GM18861 (cell line): ENCODE data around the gene NPFFR1.

Experiments
- ATAC-seq: cut with Tn5 transposase; IDR thresholded peaks from one replicate; pipeline ENCODE4 v1.9.1; 2021; ENCODE audit not compliant: unreplicated experiment

The NPFFR1 gene

DNA sequence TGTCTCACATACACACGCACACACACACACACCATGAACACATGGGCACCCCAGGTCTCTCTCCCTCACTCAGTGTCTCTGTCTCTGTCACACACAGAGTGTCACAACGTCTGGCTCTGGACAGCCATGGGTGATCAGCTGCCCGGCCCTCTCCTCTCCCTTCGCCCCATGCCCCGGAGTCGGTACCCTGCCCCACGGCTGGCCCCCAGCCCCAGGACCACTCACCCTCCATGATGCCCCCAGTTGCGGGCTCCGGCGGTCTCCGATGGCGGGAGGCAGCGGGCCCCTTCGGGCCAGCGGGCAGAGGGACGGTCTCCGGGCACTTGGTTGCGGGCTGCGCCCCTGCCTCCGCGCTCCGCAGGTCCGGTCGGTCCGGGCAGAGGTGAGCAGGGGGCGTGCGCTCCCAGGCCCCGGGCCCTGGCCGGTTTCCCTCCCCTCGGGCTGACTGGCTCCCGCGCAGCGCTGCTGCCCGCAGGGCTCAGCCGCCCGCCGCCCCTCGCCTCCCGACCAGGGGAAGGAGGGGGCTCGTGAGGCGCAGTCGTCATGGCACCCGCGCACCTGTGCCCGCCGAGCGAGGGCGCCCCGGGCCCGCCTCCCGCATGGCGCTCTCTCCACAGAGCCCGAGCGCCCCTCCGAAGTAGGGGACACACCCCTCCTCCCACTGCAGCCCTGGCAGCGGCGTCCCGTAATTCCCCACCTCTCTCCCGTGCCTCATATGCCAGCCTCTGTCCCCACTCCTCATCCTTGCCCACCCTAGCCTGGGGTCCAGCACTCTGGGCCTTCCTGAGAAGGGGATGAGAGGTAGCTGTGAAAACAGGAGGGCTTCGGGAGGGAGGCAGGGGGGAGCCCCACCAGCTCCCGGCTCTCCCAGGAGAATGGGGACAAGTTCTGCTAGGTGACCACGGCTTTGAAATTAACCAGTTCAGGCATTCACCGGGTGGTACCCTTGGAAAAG is at the start of gene NPFFR1:
TSS of gene NPFFR1 (minus strand) at position 560 of the 955 bp plus-strand sequence. CDS start at position 232, 328 bp downstream.
- no peak for ATAC-seq

GRCh38 chr10:70333268-70333667 is 49.5 kb upstream of the NPFFR1 start:
- ATAC-seq: no peak

DNA sequence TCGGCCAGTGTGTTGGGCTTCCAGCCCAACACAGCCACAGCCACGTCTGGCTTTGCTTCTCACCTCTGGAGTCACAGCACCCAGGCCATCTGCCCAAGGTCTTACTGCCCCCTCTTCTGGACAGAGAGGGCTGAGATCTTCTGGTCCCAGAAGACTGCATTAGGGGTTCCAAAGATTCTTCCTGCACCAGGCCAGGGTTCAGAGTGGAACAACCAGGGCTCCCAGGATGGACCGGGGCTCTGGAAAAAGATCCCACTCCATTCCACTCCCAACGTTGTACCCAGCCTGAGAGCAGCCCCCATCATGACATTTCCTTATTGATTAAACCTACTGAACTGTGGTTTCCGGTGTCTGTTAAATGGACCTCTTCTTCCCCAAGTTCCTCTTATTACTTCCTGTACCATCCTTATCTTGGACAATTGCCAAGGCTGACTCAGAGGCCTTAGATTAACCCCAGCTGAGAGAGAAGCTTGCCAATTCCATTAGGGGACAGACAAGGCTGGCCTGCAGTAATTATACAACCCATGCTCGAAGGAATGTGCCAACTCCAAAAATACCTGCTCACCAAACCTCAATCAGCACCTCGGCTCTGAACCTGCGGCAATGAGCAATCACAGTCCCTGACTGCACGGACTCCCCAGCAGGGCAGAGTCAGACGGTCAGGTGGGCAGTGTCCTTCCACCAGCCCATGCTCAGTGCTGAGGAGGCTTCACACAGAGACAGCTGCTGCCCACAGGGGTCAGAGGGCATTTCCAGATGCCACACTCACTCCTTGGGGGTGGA is 47.9 kb upstream of the NPFFR1 start:
- ATAC-seq: peak; percentile 89

DNA sequence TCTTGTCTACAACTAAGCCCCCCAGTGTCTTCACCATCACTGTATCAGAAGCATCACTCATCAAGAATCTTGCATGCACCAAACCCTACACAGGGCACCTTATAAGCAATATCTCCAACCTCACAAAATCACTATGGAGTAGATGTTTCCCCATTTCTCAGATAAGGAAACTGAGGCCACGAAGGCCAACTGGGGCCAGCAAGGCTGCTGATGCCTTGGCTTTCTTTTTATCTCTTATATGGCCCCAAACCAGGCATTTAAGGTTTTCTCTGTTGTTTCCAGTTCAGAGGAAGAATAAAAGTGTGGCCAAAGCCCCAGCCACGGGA is 47.3 kb upstream of the NPFFR1 start:
- no peak for ATAC-seq

GRCh38 chr10:70330671-70331070 is 46.9 kb upstream of the NPFFR1 start:
- no peak for ATAC-seq

DNA sequence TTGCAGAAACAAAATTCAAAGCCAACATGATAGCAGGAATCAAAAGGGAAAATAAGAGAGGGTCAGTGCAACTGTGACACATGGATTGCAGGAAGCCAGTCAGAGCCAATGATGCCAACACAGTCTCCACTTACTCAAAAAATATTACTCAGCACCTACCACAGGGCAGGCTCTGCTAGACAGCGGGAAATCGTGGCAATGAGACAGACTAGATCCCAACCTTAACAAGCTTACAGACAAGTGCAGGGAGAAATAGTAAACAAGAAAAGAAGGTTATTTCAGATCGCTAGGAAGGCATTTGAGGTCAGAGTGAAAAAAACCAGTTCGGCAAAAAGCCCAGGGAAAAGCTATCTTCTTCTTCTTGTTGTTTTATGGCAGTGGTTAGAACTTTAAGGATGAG is 45.2 kb upstream of the NPFFR1 start:
- no peak for ATAC-seq

- no peak for ATAC-seq
These were observed 44.2 kb upstream of the NPFFR1 start for GRCh38 chr10:70328018-70328417.

DNA sequence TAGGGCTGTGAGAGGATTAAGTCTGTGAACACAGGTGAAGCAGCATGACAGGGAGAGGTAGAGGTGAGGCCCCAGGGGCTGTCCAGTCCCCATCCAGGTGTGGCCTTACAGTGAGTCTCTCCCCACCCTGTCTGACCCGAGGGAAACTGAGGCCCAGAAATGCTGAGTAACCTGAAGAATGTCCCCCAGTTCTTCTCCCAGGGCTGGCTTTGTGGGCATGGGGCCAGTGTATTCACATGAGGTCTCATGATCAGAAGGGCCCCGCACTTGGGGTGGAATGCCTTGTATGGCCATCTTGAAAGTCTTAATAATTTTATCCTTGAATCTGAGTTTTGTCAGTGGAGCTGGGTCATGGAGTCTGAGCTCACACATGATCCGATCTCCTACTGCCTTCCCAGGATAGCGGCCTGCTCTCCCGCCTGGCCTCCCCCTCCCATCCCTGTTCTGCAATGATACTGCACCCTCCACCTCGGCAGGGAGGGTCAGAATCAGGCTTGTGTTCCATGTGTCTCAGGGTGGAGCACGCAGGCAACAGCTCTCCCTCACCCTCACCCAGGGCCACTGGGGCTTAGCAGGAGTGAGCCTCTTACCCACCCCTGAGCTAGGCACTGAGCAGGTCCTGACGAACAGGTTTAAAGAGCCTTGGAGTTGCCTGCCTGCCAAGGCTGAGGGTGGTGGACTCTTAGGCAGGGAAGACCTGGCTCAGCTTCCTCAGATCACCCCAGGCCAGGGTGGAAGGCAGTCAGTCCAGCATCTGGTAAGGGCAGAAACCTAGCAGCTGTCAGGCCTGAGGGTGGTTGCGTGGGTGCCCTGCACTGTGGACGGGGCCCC is 41.4 kb upstream of the NPFFR1 start:
- no peak for ATAC-seq

GRCh38 chr10:70324339-70324861 is 40.6 kb upstream of the NPFFR1 start:
- peak; percentile 54 for ATAC-seq

DNA sequence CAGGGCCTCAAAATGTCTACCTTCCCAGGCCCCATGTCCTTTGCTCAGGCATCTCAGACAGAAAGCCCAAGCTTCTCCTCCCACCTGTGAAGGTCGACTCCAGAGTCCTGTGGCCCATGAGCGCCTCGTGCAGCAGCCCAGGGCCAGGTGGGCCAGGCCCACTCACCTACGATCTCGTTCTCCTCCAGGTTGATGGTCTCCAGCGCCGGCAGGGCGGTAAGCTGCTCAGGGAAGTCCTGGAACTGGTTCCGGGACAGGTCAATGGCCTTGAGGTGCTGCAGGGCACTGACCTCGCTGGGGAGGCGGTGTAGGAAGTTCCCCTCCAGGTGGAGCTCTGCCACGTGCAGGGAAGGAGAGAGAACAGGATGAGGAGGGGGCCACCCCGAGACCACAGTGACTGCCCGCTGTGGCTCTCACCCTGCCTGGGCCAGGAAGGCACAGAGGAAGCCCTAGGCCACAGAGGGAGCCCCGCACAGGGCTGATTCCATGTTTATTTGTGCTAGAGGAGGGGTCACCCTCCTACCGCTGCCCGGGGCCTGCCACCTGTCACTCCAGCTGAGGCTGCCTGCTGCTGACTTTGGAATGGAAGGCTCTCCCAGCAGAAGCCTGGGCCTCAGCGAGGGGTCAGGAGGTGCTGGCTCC is 40.0 kb upstream of the NPFFR1 start:
- no peak for ATAC-seq

DNA sequence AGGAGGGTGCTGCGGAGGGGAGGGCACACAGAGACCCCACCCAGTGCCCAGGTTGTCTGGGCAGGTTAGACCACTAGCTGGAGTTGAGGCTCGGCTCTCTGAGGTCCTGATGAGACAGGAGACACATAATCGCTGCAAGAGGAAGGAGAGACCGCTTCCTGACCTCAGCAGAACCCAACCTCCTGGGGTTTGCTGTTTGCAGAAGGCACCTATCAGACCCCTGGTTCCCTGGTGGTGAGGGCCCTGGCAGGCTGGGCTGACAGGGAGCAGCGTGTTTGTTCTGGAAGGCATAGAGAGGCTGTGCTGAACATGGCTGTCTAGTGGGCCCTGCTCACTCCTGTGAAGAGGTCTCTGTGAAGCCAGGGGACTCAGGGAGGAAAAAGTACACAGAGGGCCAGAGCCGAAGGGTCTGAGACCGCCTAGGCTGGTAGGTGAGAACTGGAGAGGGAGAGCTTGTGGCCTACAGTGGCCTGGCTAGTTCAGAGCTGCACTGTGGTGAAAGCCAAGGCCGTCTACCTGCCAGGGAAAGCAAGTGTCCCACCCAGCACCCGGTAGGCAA is 39.4 kb upstream of the NPFFR1 start:
- no peak for ATAC-seq

- no peak for ATAC-seq
These were observed 38.4 kb upstream of the NPFFR1 start for GRCh38 chr10:70321897-70322890.

DNA sequence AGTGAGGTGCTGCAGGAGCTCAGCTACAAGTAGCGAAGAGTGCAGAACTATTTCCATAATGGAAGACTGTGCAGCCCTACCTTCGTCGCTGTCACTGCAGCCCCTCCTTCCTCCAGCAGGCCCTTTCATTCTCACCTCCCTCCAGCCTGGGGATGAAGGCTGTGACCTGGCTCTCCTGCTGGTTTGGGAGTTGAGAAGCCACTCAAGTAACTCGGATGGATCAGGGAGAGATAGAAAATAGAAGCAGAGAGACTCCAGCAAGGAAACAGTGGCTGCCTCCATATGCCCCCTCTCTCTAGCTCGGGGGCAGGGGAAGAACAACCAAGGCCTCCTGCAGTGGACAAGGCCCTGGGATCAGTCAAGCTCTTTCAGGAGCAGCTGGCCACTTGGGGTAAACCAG is 37.4 kb upstream of the NPFFR1 start:
- ATAC-seq: no peak

DNA sequence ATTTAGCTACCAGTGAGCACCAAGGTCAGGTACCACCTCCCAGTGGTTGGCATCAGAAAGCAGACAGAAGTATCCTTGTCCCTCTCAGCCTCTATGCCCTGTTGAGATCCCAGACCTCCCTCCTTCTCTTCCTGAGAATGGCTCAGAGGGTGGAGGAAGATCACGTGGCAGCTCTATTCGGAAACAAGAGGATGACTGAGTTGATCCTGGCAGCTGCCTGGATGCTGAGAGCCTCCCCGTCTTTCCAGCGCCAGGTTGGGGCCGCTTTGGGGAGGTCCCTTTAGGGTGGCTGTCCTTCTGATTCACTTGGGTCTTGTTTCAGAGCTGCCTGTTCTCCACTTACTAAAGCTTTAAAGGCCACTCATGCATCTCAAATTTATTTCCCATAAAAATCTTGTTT is 36.9 kb upstream of the NPFFR1 start:
- ATAC-seq: no peak

- no peak for ATAC-seq
These were observed 36.0 kb upstream of the NPFFR1 start for GRCh38 chr10:70319824-70320223.

DNA sequence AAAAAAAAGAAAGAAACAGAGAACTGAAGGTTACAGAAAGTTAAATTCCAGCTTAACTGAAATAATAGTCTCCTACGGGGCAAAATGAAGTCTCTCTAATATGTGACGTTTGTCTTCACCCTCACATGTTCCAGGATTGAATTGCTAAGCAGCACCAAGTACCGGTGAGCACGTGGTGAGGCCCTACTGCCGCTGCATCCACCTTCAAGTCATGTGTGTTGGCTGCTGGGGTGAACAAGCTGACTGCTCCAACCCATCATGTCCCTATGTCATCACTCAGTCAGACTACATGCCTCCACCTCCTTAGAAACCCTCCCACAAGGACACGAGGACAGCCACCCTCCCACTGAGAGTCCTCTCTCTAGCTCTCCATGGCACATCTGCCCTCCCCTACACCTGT is 35.4 kb upstream of the NPFFR1 start:
- no peak for ATAC-seq

DNA sequence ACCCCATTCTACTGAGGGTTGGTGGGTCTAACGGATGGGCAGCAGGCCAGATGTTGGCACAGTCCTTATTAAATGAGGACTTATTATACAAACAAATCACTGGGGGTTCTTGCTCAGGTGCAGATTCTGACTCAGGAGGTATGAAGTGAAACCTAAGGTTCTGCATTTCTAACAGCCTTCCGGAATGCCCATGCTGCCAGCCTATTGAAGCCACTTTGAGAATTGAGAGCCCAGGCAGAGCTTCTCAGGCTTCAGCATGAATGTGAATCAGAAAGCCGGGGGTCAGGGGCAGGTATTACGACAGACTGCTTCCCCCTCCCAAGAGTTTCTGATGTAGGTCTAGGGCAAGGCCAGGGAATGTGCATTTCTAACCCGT is 34.1 kb upstream of the NPFFR1 start:
- no peak for ATAC-seq

- ATAC-seq: no peak
These were observed 33.6 kb upstream of the NPFFR1 start for GRCh38 chr10:70317272-70317942.

DNA sequence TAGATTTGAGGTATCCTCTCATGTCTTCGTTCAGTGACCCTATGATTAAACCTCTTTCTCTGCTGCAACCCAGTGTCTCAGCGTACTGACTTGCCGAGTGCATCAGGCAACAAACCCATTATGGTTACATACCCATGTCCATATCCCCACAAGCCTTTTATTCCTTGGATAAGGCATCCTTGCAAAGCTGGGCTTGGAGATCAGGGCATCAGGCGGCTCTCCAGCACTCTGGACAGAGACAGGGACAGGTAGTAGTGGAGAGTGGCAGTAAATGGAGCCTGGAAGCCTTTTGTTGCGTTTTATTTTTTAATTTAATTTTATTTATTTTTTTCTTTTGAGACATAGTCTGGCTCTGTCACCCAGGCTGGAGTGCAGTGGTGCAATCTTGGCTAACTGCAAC is 32.0 kb upstream of the NPFFR1 start:
- ATAC-seq: no peak
